RWPE1 (cell line): ENCODE results near the gene KAT5.

ENCODE experiments used
- CTCF ChIA-PET: fragments of 350-600 bp; sonication (Branson Sonifier 250); formaldehyde crosslinking; extraction: SDS; loops from one replicate; lab custom pipeline; 2021; lab: Yijun Ruan, JAX
- POLR2A ChIA-PET: fragments of 400-600 bp; formaldehyde crosslinking; extraction: SDS; loops from one replicate; lab custom pipeline; 2020; ENCODE audit warnings: antibody characterized with exemption; ENCODE audit not compliant: low non-redundant PET; lab: Yijun Ruan, JAX
- DNase-seq: peaks from one replicate; pipeline ENCODE4 v3.0.0; 2012; ENCODE audit warnings: low spot score
- H3K27ac ChIP-seq: fragments of 450-650 bp; 2 replicates; pipeline ENCODE4 v1.5.1; 2017
- TF ChIP-seq, protein P1 (sequence below): fragments of 450-650 bp; conservative IDR thresholded peaks from 2 replicates; pipeline ENCODE4 v1.5.1; 2017; ENCODE audit warnings: low read depth, mild to moderate bottlenecking

Gene KAT5

GRCh38 chr11:65708451-65708850, 3.6 kb upstream of the KAT5 start:
- POLR2A ChIA-PET, result no interaction called here

DNA sequence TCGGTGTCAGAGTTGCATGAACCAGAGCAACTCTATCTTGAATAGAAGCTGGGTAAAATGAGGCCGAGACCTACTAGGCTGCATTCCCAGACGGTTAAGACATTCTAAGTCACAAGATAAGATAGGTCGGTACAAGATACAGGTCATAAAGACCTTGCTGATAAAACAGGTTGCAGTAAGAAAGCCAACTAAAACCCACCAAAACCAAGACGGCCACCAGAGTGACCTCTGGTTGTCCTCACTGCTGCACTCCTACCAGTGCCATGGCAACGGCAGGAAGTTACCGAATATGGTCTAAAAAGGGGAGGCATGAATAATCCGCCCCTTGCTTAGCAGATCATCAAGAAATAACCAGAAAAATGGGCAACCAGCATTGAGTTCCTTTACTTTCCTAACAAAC, 2.4 kb upstream of the KAT5 start:
- ChIA-PET CTCF (interaction anchor here (0.6 to 0.7 kb wide), 3 partner anchors 18 to 341 kb away, joined by 3 to 4 read pairs (median 3); no protein-coding TSS in a partner anchor), POLR2A (no interaction called here)
- no peak overlapping the region for H3K27ac ChIP-seq
- no peak for DNase-seq
- TF ChIP-seq, protein P1, sequence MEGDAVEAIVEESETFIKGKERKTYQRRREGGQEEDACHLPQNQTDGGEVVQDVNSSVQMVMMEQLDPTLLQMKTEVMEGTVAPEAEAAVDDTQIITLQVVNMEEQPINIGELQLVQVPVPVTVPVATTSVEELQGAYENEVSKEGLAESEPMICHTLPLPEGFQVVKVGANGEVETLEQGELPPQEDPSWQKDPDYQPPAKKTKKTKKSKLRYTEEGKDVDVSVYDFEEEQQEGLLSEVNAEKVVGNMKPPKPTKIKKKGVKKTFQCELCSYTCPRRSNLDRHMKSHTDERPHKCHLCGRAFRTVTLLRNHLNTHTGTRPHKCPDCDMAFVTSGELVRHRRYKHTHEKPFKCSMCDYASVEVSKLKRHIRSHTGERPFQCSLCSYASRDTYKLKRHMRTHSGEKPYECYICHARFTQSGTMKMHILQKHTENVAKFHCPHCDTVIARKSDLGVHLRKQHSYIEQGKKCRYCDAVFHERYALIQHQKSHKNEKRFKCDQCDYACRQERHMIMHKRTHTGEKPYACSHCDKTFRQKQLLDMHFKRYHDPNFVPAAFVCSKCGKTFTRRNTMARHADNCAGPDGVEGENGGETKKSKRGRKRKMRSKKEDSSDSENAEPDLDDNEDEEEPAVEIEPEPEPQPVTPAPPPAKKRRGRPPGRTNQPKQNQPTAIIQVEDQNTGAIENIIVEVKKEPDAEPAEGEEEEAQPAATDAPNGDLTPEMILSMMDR, result no peak

More at GRCh38 chr11:65708451-65708850, 3.6 kb upstream of the KAT5 start:
- no peak overlapping the region for H3K27ac ChIP-seq
- TF ChIP-seq, protein P1, result no peak
- CTCF ChIA-PET, result no interaction called here
- no peak for DNase-seq

GRCh38 chr11:65710421-65710820, 1.6 kb upstream of the KAT5 start:
- TF ChIP-seq, protein P1, result no peak
- POLR2A ChIA-PET, result interaction anchor here (0.7 kb wide), 1 partner anchor 9 kb away, joined by 3 read pairs; no protein-coding TSS in a partner anchor
- CTCF ChIA-PET, result interaction anchor here (1.8 kb wide), 1 partner anchor 10 kb away, joined by 5 read pairs; the partner anchor contains the start of gene RNASEH2C
- H3K27ac ChIP-seq, result peak overlapping the region; percentile 95
- DNase-seq, result no peak

- H3K27ac ChIP-seq, result peak overlapping the region; percentile 95
- ChIA-PET CTCF (interaction anchor here (0.7 to 2.5 kb wide), 6 partner anchors 9 to 172 kb away, joined by 3 to 25 read pairs (median 5); partner anchors contain the start of gene AP5B1), POLR2A (interaction anchor here (1.0 to 1.2 kb wide), 3 partner anchors 8 to 147 kb away, joined by 4 to 6 read pairs (median 5); partner anchors contain the start of genes MUS81, PCNX3 and RNASEH2C)
These were observed 603 bp downstream of the KAT5 start for GRCh38 chr11:65712633-65713076.

DNA sequence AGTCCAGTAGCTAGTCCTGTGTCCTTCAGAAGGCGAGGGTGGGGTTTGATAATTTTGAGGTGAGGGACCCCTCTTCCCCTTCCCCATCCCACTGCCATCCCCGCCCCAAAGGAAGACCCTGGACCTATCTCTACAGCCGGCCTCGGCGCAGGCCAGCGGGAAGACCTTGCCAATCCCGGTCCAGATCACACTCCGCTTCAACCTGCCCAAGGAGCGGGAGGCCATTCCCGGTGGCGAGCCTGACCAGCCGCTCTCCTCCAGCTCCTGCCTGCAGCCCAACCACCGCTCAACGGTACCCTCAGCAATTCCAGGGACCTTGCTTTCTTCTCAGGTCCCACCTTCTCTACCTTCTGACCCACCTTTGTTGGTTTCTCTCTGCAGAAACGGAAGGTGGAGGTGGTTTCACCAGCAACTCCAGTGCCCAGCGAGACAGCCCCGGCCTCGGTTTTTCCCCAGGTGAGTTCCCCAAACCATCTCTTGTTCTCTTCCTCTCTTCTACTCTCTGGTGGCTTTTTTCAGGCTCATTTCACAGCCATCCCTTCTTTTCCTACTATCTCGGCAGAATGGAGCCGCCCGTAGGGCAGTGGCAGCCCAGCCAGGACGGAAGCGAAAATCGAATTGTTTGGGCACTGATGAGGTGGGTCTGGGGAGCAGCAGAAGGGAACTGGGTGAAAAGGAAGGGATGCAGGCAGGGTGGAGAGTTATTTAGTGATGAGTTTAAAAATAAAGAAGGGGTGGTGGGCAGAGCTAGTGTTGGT, 1.3 kb downstream of the KAT5 start:
- DNase-seq, result no peak
- TF ChIP-seq, protein P1, result no peak
- ChIA-PET CTCF (interaction anchor here (2.5 kb wide), 1 partner anchor 67 kb away, joined by 25 read pairs; the partner anchor contains the start of gene AP5B1), POLR2A (interaction anchor here (1.1 to 1.2 kb wide), 2 partner anchors 98 to 146 kb away, joined by 4 to 6 read pairs; partner anchors contain the start of genes MUS81 and PCNX3)
- H3K27ac ChIP-seq, result peak overlapping the region; percentile 95

More at GRCh38 chr11:65712633-65713076, 603 bp downstream of the KAT5 start:
- TF ChIP-seq, protein P1, result no peak
- no peak for DNase-seq

DNA sequence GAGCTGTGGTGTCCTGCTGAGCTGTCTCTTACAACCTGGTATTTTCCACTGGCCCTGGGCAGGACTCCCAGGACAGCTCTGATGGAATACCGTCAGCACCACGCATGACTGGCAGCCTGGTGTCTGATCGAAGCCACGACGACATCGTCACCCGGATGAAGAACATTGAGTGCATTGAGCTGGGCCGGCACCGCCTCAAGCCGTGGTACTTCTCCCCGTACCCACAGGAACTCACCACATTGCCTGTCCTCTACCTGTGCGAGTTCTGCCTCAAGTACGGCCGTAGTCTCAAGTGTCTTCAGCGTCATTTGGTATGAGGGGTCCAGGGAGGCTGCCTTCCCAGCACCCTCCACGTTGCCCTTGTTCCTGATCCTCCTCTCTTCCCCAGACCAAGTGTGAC, 2.4 kb downstream of the KAT5 start:
- CTCF ChIA-PET, result interaction anchor here (0.7 to 1.1 kb wide), 2 partner anchors 66 to 278 kb away, joined by 3 read pairs; no protein-coding TSS in a partner anchor
- TF ChIP-seq, protein P1, result no peak
- POLR2A ChIA-PET, result no interaction called here
- DNase-seq, result no peak
- H3K27ac ChIP-seq, result no peak overlapping the region; the same call in 1 of the 2 replicates
